Stimulated activated CD4-positive, alpha-beta T cell treated with anti-CD3 and anti-CD28 coated beads, TNF-alpha, amount 100 ng/mL, for 48 hours (primary cell): ENCODE data around the gene DBNDD1.

Source experiments
- DNase-seq, 3 donors: peaks; one replicate each; pipeline ENCODE4 v3.0.0-alpha.2; 2020; ENCODE audit warnings: low read depth in 3 of 3

Gene DBNDD1

GRCh38 chr16:90035902-90036301, 16.6 kb upstream of the DBNDD1 start:
- no peak for DNase-seq

- DNase-seq, result no peak
These were observed 15.2 kb upstream of the DBNDD1 start for GRCh38 chr16:90034504-90034903.

GRCh38 chr16:90033387-90033786, 14.1 kb upstream of the DBNDD1 start:
- DNase-seq, result no peak

- DNase-seq, result no peak
These were observed 13.5 kb upstream of the DBNDD1 start for GRCh38 chr16:90032674-90033331.

- no peak for DNase-seq
These were observed 12.8 kb upstream of the DBNDD1 start for GRCh38 chr16:90031931-90032673.

- DNase-seq, result no peak
These were observed 12.1 kb upstream of the DBNDD1 start for GRCh38 chr16:90031186-90031930.

GRCh38 chr16:90028985-90029384, 9.7 kb upstream of the DBNDD1 start:
- no peak for DNase-seq

GRCh38 chr16:90027611-90028010, 8.4 kb upstream of the DBNDD1 start:
- DNase-seq, result no peak

- DNase-seq, result no peak
These were observed 6.9 kb upstream of the DBNDD1 start for GRCh38 chr16:90026135-90026534.

- DNase-seq, result no peak
These were observed 3.8 kb upstream of the DBNDD1 start for GRCh38 chr16:90023078-90023447.

- peak; percentile 68 to 76 (median 71) for DNase-seq
These were observed 3.2 kb upstream of the DBNDD1 start for GRCh38 chr16:90022209-90023077.

- no peak for DNase-seq
These were observed 1.7 kb upstream of the DBNDD1 start for GRCh38 chr16:90020838-90021382.

GRCh38 chr16:90020260-90020837, 1.1 kb upstream of the DBNDD1 start:
- DNase-seq, result no peak

GRCh38 chr16:90019543-90020259, 445 bp upstream of the DBNDD1 start:
- peak in 2 of 3 donors; percentile 16 to 37 for DNase-seq

- no peak for DNase-seq
These were observed 982 bp downstream of the DBNDD1 start for GRCh38 chr16:90018297-90018651.

- DNase-seq, result no peak
These were observed 2.8 kb downstream of the DBNDD1 start for GRCh38 chr16:90016339-90016950.

GRCh38 chr16:90015586-90016338, 3.5 kb downstream of the DBNDD1 start:
- no peak for DNase-seq

GRCh38 chr16:90012991-90013745, 6.1 kb downstream of the DBNDD1 start:
- DNase-seq, result no peak
